HTERT RPE-1 (cell line): ENCODE results near the gene MORN5.

ENCODE experiments used
- in situ Hi-C: fragments of 300-500 bp; cut with MboI; formaldehyde crosslinking; loops from 4 replicates; pipeline ENCODE4 v1.14.3; 2020; ENCODE audit warnings: low sequenced_read_pairs

MORN5 gene

GRCh38 chr9:122213589-122214413 lies 54.1 kb downstream of the MORN5 start:
- in situ Hi-C loops: no loop called here

DNA sequence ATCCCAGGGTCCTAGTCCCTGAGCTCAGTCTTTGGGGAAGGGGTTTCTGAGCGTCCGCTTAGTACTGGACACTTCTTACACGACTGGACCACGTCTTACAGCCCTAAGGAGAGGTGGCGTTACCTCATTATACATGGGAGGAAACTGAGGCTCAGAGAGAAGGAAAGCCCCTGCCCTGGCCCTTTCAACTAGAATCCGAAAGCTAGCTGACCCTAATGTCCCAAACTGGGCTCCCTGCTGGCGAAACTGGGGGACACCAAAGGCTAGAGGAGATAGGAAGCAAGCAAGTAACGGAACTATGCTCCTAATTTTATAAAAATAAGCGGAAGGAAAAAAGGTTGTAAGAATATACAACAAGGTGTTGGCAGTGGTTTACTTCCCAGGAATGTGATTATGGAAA lies 54.8 kb downstream of the MORN5 start:
- in situ Hi-C loops: no loop called here

GRCh38 chr9:122215663-122216062 lies 56.0 kb downstream of the MORN5 start:
- in situ Hi-C loops: no loop called here

DNA sequence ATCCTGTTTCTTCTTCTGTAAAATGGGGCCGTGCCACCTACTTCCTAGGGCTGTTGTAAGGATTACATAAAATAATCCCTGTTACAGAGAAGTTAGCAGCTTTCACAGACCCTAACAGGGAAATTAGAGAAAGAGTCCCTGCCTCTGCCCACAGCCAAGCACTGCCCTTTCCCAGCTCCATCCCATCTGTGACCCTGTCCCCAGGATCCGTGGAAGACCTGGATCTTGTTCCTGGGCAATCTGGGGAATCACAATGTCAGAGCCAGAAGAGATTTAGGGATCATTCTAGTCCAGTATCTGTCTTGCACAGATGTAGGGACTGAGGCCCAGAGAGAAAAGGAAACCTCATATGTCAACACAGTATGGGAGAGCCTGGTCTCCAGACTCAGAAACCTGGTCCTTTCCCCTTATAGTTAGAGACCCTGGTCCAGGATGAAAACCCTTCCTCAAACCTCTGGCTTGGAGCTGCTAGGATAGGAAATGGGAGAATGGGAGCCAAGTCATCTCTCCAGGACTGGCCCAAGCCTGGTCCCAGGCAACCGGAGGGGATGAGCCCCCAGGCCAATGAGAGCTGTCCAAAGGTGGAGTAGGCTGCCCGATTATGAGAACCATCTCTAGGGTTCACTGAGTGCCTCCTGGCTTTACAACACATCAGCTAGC lies 56.6 kb downstream of the MORN5 start:
- in situ Hi-C loops: no loop called here

DNA sequence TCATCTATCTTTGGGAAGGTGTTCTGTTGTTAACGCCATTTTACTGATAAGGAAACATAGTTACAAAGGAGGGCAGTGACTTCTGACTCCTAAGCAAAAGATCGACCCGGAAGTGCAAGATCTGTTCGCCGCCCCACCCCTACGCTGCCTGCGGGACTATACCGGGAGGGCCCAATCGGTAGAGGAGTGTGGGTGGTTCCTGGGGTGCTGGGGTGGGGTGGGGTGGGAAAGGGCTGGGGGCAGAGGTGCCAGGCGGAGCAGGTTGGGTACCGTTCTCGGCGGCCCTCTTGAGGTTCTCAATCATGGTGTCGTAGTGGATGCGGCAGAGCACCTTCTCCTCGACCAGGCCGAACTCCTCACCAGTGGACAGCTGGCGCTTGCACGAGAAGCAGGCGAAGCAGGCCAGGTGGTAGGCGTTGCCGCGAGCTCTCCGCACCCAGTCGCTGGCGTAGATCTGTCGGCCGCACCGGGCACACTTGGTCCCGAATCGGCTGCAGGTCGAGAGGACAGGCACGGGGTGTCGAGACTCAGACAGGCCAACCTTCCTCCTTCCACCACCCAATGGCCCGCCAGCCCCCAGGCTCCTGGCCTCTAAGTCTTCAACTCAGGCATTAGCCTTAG lies 57.2 kb downstream of the MORN5 start:
- in situ Hi-C loops: no loop called here

DNA sequence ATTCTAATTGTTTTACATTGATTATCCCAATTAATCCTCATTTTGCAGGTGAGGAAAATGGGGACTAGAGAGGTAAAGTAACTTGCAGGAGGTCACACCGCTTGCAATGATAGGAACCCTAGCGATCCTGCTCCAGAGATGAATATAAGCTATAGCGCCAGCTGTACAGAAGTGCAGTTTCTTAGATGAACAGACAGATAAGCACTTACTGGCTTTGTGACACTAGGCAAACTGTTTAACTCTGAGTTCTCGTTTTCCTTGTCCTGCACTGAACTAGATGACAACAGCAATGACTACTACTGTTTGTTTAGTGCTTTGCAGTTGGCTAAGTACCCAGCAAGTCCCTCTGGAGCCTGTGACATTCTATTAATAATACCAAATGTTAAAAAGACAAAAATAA lies 57.9 kb downstream of the MORN5 start:
- in situ Hi-C loops: no loop called here

DNA sequence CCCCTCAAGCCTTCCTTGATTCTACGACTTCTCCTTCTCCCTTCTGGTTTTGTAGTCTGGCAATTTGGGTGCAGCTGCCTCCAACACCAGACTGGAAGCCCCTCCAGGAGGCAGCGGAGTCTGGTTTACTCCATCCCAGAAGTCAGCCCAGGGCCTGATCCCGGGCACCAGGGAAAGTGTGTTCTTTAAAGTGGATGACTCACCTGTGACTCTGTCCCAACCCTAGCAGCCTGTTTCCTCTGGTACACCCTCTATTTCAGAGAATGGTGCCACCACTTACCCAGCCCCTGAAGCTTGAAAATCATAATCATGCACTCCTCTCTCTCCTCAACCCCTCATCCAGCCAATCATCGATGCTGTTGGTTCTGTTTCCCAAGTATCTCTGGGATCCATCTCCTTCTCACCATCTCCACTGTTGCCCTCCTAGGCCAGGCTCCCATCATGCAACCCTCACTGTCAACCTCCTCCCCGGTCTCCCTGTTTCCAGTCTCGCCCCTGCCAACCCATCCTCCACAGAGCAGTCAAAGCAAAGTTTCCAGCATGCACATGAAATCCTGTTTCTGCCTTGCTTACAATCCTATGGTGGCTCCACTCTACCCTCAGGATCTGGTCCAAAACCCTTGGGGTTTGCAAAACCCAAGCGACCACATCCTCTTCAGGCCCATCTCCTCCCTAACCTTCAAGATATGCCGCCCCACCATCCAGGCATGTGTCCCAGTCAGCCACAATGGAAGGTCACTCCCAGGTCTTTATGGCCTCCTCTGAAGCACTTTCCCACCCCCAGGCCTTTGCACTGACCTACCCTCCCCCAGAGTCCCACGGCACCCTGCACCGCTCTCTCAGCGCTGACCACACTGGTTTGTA lies 58.6 kb downstream of the MORN5 start:
- in situ Hi-C loops: no loop called here

DNA sequence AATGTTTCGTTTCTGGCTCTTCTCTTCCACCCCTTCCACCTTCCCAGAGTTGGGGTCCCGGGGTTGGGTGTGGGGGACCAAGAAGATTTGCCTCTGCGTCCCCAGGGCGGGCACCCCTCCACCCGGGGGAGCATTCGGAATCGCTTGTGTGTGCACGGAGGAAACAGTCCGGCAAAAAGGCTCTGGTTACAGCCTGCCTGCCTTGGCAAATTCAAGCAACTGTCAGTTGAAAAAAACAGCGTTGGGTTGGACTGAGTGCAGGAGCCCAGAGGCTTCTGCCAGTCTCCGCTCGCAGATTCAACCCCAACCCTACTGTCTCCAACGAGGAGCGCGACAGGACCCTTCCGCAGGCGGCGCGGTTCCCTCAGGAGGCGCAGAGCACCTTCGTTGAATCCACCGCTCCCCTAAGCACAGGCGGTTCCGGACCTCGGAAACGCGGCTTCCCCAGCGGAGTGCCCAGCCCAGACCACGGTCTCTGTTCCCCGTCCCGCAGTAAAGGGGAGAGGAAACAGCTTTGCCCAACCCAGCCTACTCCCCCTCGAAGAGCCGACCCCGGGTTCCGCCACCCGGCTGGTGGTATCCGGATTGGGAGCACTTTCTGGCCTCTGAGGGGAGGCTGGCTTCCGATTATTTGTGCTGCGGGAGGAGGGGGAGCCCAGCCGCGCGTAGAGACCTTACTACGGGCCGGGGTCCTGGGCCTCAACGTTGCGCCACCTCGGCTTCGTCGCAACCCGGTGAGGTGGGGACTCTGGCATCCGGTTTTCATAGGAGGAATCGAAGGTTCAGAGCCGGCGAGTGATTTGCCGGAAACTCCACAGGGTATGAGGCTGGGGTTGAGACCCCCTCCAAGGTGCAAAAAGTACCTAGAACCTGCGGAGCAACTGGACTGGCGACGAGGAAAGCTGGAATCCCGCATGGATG lies 59.5 kb downstream of the MORN5 start:
- in situ Hi-C loops: no loop called here

DNA sequence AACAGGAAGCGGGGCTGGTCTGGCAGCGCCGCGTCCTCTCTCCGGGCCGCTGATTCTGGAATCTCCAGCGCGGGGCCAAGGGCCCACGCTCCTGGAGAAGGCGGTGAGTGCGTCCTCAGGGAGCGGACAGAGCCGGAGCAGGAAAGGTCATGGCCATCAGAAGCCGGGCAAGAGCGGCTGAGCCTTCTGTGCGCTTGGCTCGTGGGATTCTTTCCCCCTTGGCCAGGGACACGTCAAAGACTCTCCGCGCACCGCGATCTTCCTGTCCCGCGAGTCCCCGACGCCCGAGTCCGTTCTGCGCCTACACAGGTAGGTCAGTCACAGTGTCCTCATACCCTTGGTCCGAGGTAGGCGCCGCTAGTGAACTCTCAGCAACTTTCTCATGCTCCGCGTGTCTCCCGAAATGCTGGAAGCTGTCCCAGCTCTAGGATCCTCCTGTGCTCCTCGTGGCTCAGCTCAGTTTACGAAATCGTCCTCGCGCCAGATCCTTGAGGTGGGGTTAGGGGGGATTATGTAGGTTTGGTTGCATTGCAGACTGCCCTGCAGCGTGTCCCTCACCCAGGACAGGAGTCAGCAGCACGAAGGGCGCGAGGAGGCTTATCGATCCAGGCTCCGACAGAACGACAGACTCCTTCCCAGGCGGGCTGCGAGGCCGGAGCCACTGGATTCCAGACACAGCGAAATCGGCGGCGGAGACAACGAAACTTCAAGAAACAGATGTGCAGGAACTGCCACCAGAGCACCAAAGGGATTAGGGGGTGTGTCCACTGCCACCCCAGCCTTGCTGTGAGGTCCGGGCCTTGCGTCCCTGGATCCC lies 60.4 kb downstream of the MORN5 start:
- in situ Hi-C loops: no loop called here

GRCh38 chr9:122220673-122221182 lies 61.0 kb downstream of the MORN5 start:
- in situ Hi-C loops: no loop called here

DNA sequence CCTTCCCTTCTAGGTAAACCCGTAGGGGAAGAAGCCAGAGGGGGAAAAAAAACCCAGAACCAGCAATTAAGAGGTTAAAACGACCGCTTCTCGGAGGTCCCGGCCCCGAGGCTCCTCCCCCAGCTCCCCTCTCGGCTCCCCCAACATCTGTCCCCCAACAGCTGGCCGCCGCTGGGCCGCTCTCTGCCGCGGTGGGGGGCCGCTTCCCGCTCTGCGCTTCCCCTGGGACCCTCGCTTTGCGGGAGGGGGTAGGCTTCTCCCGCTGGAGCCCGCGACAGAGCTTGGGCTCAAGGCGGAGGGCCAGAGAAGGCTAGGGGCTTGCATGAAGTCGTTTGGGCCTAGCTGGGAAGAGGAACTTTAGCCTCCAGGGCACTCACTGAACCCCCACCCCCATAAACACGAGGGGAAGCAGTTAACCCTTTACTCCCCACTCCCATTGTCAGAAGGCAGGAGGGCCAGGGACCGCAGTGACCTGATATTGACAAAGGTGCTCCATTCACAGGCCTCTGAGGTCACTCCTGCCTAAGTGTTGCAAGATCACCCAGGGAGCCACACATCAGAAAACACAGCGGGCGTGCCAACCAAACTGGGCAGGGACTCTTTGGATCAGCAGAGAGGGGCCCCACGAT lies 61.6 kb downstream of the MORN5 start:
- in situ Hi-C loops: no loop called here

- in situ Hi-C loops: no loop called here
Observed at GRCh38 chr9:122222791-122223190, 63.1 kb downstream of the MORN5 start.

GRCh38 chr9:122223435-122223834 lies 63.7 kb downstream of the MORN5 start:
- in situ Hi-C loops: no loop called here

GRCh38 chr9:122225312-122226141 lies 65.8 kb downstream of the MORN5 start:
- in situ Hi-C loops: no loop called here

GRCh38 chr9:122226142-122226757 lies 66.5 kb downstream of the MORN5 start:
- in situ Hi-C loops: no loop called here

DNA sequence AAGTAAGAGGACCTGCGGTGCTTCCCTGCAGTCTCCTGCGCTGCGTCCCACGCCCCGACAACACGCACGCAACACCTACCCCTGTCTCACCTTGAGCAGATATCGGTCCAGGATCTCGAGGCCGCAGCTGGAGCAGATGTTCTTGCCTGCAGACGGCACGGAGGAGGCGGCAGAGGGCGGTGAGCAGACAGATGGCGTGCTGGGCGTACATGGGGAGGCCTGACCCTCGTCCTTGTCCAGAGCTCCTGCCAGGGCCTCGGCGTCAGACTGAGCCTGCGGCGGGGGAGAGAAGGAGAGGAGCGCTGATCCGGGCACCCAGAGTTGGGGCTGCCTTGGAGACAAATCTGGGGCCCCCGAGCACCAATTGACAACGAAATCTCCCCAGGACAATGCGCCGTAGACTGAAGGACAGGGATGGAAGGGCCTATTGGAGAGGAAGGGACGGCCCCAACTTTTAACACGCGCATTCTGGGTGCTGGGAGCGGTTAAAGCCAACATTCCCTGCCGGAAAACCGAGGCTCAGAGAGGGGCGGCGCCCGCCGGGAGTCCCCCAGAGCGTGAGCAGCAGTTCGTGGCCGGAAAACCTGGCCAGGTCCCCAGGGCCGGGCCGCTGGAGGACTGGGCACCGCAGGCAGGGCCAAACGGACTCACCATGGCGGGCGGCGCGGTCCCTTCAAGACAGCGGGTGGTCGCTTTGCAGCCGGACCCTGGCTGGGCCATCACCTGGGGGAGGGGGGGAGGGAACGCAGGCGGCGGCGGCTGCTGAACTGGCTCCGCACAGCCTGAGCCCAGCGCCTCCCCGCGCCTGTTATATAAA lies 67.3 kb downstream of the MORN5 start:
- in situ Hi-C loops: no loop called here

DNA sequence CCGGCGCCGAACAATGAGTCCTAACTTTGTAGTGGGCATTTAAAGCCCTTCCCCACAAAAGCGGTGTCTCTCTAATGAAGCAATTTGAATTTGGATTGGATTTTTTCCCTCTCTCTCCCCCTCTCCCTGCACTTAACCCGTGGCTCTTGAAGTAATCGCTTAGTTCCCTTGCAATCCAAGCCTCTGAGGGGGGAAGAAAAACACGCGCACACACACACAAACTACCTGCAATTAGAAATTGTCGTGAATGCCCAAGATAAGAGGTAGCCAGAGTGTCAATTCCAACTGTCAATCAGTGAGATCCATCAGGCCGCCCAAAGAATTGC lies 67.8 kb downstream of the MORN5 start:
- in situ Hi-C loops: no loop called here
